ENCODE measurements around the gene CDC42BPA.

DNA sequence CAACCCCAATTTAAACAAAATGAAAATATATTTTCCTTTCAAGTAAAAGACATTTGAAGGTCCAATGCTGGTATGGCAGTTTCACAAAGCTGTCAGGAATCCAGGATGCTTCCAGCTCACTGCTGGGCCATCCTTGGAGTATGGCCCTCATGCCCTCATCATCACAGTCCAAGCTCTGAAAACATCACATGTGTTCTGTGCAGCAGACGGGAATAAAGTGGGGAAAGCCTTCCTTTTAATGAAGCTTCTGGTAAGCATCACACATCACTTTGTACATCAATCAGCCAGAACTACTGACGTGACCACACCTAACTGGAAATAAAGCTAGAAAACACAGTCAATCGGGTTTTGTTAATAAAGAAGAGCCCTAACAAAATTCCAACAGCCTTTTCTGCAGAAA is 22.7 kb downstream of the CDC42BPA start:
- TF ChIP-seq ESRRG (CRISPR knock-in tag; IDR thresholded peaks at IDR 0.05) (no peak), ZFP3 (CRISPR knock-in tag; IDR thresholded peaks at IDR 0.05) (no peak), TOX (CRISPR knock-in tag; IDR thresholded peaks at IDR 0.05; ENCODE audit: borderline replicate concordance) (no peak), CSDC2 (CRISPR knock-in tag; IDR thresholded peaks at IDR 0.05) (no peak), ISL1 (CRISPR knock-in tag; IDR thresholded peaks at IDR 0.05) (no peak), RARB (CRISPR knock-in tag; IDR thresholded peaks at IDR 0.05) (no peak), ZNF8 (CRISPR knock-in tag; IDR thresholded peaks at IDR 0.05) (no peak), ARNTL (CRISPR knock-in tag; IDR thresholded peaks at IDR 0.05; ENCODE audit: borderline replicate concordance, low read depth) (no peak), OSR1 (CRISPR knock-in tag; IDR thresholded peaks at IDR 0.05) (no peak), ZNF70 (CRISPR knock-in tag; IDR thresholded peaks at IDR 0.05) (no peak)
- TF ChIP-seq, protein P1, sequence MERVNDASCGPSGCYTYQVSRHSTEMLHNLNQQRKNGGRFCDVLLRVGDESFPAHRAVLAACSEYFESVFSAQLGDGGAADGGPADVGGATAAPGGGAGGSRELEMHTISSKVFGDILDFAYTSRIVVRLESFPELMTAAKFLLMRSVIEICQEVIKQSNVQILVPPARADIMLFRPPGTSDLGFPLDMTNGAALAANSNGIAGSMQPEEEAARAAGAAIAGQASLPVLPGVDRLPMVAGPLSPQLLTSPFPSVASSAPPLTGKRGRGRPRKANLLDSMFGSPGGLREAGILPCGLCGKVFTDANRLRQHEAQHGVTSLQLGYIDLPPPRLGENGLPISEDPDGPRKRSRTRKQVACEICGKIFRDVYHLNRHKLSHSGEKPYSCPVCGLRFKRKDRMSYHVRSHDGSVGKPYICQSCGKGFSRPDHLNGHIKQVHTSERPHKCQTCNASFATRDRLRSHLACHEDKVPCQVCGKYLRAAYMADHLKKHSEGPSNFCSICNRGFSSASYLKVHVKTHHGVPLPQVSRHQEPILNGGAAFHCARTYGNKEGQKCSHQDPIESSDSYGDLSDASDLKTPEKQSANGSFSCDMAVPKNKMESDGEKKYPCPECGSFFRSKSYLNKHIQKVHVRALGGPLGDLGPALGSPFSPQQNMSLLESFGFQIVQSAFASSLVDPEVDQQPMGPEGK (CRISPR knock-in tag; IDR thresholded peaks at IDR 0.05; ENCODE audit: borderline replicate concordance) = no peak
- TF ChIP-seq, protein P2, sequence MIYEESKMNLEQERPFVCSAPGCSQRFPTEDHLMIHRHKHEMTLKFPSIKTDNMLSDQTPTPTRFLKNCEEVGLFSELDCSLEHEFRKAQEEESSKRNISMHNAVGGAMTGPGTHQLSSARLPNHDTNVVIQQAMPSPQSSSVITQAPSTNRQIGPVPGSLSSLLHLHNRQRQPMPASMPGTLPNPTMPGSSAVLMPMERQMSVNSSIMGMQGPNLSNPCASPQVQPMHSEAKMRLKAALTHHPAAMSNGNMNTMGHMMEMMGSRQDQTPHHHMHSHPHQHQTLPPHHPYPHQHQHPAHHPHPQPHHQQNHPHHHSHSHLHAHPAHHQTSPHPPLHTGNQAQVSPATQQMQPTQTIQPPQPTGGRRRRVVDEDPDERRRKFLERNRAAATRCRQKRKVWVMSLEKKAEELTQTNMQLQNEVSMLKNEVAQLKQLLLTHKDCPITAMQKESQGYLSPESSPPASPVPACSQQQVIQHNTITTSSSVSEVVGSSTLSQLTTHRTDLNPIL (CRISPR knock-in tag; IDR thresholded peaks at IDR 0.05; ENCODE audit: low read depth) = no peak
- TF ChIP-seq, protein P3, sequence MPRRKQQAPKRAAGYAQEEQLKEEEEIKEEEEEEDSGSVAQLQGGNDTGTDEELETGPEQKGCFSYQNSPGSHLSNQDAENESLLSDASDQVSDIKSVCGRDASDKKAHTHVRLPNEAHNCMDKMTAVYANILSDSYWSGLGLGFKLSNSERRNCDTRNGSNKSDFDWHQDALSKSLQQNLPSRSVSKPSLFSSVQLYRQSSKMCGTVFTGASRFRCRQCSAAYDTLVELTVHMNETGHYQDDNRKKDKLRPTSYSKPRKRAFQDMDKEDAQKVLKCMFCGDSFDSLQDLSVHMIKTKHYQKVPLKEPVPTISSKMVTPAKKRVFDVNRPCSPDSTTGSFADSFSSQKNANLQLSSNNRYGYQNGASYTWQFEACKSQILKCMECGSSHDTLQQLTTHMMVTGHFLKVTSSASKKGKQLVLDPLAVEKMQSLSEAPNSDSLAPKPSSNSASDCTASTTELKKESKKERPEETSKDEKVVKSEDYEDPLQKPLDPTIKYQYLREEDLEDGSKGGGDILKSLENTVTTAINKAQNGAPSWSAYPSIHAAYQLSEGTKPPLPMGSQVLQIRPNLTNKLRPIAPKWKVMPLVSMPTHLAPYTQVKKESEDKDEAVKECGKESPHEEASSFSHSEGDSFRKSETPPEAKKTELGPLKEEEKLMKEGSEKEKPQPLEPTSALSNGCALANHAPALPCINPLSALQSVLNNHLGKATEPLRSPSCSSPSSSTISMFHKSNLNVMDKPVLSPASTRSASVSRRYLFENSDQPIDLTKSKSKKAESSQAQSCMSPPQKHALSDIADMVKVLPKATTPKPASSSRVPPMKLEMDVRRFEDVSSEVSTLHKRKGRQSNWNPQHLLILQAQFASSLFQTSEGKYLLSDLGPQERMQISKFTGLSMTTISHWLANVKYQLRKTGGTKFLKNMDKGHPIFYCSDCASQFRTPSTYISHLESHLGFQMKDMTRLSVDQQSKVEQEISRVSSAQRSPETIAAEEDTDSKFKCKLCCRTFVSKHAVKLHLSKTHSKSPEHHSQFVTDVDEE (CRISPR knock-in tag; IDR thresholded peaks at IDR 0.05) = no peak
